Endothelial cell (in vitro differentiated cells): ENCODE results near the gene KIF6. TPM values are rescaled to one million over a fixed set of nuclear protein-coding genes. Genes with fewer than 3 reads are reported as not detected.

Experiments used
- DNase-seq: peaks from one replicate; pipeline ENCODE4 v3.0.0; 2021; ENCODE audit warnings: low spot score
- H3K27ac Mint-ChIP-seq: one replicate; pipeline ENCODE4 v1.8.0; 2021; ENCODE audit warnings: mixed read lengths, inconsistent platforms; ENCODE audit not compliant: unreplicated experiment
- H3K27me3 Mint-ChIP-seq: one replicate; pipeline ENCODE4 v1.8.0; 2021; ENCODE audit warnings: mild to moderate bottlenecking, moderate library complexity, mixed read lengths, inconsistent platforms; ENCODE audit not compliant: unreplicated experiment
- H3K36me3 Mint-ChIP-seq: one replicate; pipeline ENCODE4 v1.8.0; 2021; ENCODE audit warnings: mild to moderate bottlenecking, low read depth, mixed read lengths, inconsistent platforms; ENCODE audit not compliant: unreplicated experiment
- H3K4me1 Mint-ChIP-seq: one replicate; pipeline ENCODE4 v1.8.0; 2021; ENCODE audit warnings: mild to moderate bottlenecking, mixed read lengths, inconsistent platforms; ENCODE audit not compliant: unreplicated experiment
- H3K4me3 Mint-ChIP-seq: one replicate; pipeline ENCODE4 v1.8.0; 2021; ENCODE audit warnings: mild to moderate bottlenecking, mixed read lengths, inconsistent platforms; ENCODE audit not compliant: unreplicated experiment
- H3K9me3 Mint-ChIP-seq: one replicate; pipeline ENCODE4 v1.8.0; 2021; ENCODE audit warnings: mixed read lengths, inconsistent platforms; ENCODE audit not compliant: unreplicated experiment
- total RNA-seq: library from RNA; stranded (reverse); fragmentation: NEBNext Ultra II Directional; extraction: Animal tissue kit (Norgen Biotek cat#: 25700); gene quantifications from one replicate; pipeline ENCODE4 v1.2.1, GENCODE V29; 2021; ENCODE audit not compliant: unreplicated experiment
- TF ChIP-seq, protein P1 (sequence below): fragments of 200-600 bp; sonication (generic); IDR thresholded peaks from one replicate; pipeline ENCODE4 v1.5.0; 2021; ENCODE audit warnings: antibody characterized with exemption; ENCODE audit not compliant: unreplicated experiment

KIF6 gene
- total RNA-seq, 1 donor from 2014 or later, result 0.46 TPM

DNA sequence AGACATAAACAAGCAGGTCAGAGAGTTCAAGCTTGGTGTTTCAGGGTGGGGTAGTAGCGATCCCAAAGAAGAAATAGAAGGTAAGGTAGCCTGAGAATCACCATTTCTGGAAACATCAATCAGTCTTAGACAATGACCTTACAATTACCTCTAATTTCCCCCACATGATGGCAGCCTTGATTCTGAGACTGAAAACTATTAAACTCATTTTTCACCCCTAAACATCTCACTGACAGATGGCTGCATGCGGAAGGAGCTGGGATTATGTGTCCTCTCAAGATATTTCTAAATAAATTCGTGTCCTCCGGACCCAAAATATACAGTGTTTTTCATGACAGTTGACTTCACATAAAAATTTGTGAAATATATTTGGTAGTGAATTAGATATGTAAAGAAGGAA lies 61.0 kb downstream of the KIF6 start:
- Mint-ChIP-seq H3K4me1 (peaks cover 1% of the 10 kb centered on the region), H3K27ac (no peak overlapping the region), H3K9me3 (no peaks in the 10 kb centered on the region), H3K27me3 (no peaks in the 10 kb centered on the region), H3K36me3 (no peaks in the 10 kb centered on the region), H3K4me3 (no peak overlapping the region)
- TF ChIP-seq, protein P1, sequence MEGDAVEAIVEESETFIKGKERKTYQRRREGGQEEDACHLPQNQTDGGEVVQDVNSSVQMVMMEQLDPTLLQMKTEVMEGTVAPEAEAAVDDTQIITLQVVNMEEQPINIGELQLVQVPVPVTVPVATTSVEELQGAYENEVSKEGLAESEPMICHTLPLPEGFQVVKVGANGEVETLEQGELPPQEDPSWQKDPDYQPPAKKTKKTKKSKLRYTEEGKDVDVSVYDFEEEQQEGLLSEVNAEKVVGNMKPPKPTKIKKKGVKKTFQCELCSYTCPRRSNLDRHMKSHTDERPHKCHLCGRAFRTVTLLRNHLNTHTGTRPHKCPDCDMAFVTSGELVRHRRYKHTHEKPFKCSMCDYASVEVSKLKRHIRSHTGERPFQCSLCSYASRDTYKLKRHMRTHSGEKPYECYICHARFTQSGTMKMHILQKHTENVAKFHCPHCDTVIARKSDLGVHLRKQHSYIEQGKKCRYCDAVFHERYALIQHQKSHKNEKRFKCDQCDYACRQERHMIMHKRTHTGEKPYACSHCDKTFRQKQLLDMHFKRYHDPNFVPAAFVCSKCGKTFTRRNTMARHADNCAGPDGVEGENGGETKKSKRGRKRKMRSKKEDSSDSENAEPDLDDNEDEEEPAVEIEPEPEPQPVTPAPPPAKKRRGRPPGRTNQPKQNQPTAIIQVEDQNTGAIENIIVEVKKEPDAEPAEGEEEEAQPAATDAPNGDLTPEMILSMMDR, result no peak
- DNase-seq, result no peak

DNA sequence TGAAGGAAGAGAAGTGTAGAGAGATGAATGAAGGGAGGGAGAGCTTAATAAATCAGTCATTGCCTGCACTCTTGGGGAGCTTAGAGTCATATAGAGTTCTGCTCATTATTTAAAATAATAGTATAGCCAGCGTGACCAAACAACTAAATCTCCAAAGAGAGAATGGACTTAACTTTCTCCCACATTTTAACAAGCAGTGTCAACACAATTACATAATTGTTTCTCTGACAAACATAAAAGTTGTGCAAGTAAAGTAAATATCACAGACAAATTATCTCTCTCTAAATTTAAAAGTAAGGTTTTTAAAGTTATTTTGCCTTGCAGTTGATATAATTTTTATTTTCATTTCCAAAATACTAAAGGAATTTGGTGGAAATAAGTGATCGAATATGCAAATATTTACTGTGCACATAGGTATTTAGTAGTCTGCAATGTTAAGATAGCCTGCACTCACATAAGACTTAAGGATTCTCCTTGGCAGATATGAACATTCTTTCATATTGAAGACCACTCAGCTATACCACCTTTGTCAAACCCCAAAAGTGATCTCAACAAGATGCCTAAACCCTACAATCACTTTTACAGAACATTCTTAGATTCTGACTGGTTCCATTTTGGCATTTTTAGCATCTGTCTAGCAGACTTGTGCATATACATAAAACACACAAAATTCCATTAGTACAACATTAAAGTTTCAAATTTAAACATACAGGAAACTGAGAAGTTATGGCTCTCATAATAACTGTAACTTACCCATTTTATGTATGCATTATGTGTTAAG lies 67.7 kb downstream of the KIF6 start:
- Mint-ChIP-seq H3K27me3 (no peaks in the 10 kb centered on the region), H3K4me3 (no peak overlapping the region), H3K36me3 (no peaks in the 10 kb centered on the region), H3K4me1 (no peaks in the 10 kb centered on the region), H3K27ac (no peak overlapping the region), H3K9me3 (no peaks in the 10 kb centered on the region)
- DNase-seq, result no peak
- TF ChIP-seq, protein P1, result no peak

DNA sequence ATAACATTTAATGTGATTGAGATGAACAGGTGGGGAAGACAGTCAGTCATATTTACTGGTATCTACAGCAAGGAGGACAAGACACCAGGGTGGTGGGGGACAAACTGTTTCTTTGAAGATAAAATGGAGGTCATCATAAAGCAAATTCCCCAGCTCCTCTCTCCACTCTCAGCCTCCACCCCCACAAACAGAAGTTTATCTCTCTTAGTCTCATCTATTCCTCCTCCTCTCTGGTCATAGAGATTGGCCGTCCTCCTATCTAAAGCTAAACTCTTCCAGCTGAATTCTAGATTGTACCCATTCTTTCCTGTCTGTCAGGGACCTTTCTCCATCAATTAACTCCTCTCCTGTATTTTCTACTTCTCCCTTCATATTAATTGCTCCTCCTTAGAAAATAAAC lies 71.1 kb downstream of the KIF6 start:
- no peak overlapping the region for H3K27ac Mint-ChIP-seq
- no peaks in the 10 kb centered on the region for H3K9me3 Mint-ChIP-seq
- TF ChIP-seq, protein P1, result no peak
- no peak for DNase-seq
- H3K4me1 Mint-ChIP-seq, result no peaks in the 10 kb centered on the region
- H3K36me3 Mint-ChIP-seq, result no peaks in the 10 kb centered on the region
- H3K4me3 Mint-ChIP-seq, result no peak overlapping the region
- no peaks in the 10 kb centered on the region for H3K27me3 Mint-ChIP-seq

DNA sequence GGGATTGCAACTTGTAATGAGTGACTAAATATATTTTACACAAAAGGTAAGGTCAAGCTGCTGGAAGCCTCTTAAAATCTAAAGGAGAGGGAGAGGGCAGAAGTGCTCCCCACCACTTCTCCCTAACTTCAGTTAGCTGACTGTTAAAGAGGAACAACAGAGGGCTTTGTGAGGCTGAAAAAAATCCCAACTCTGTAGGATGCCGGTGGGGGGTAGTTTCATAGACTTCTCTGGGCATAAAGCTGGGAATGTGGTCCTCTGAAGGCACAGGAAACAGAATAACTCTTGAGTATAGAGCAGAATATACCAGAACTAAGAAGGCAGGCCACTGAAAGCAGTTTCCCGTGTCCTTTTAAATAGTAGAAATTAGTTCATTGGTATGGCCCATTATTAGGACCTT lies 71.6 kb downstream of the KIF6 start:
- TF ChIP-seq, protein P1, result no peak
- Mint-ChIP-seq H3K4me1 (no peaks in the 10 kb centered on the region), H3K27ac (no peak overlapping the region), H3K4me3 (no peak overlapping the region), H3K36me3 (no peaks in the 10 kb centered on the region), H3K27me3 (no peaks in the 10 kb centered on the region), H3K9me3 (no peaks in the 10 kb centered on the region)
- no peak for DNase-seq

DNA sequence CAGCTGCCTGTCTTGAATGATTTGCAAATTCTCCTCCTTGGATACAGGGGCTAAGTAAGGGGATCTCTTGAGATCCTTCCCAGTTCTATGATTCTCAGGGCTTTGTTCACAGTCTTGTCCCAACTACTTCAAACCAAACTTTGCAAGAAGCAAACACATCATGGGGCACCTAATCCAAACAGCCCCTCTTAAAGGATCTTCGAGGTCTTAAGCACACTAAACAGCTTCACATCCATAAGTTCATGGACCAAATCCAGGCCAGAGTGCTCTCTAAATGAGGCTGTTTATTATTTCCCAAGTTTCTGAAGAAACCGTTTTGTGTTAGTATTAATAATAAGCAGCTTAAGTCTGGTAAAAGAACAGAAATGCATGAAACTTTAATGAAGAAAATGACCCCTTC lies 75.2 kb downstream of the KIF6 start:
- TF ChIP-seq, protein P1, result no peak
- Mint-ChIP-seq H3K27me3 (no peaks in the 10 kb centered on the region), H3K27ac (no peak overlapping the region), H3K36me3 (no peaks in the 10 kb centered on the region), H3K9me3 (no peaks in the 10 kb centered on the region), H3K4me1 (no peaks in the 10 kb centered on the region), H3K4me3 (no peak overlapping the region)
- no peak for DNase-seq
